Measurements from ENCODE around the gene TSPAN9.

DNA sequence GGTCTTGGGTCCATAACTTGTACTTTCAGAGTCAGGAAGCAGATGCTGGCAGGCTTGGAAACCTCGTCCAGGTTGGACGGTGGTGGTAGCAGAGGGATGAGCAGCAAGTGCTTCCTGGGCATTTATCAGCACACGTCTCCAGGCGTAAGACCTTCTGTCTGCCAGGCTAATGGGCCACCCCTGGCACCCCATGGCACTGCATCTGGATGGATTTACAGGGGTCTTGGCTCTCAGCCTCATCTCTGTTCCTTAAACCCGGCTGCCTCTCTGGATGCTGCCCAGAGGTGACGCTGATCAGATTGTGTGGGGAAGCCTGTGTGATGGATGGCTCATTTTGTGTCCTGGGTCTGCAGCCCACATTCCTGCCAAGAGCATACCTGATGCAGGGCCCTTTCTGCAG is 145.1 kb downstream of the TSPAN9 start:
- no peak for TF ChIP-seq POLR2AphosphoS5 (IDR thresholded peaks at IDR 0.05)
- TF ChIP-seq, protein P1, sequence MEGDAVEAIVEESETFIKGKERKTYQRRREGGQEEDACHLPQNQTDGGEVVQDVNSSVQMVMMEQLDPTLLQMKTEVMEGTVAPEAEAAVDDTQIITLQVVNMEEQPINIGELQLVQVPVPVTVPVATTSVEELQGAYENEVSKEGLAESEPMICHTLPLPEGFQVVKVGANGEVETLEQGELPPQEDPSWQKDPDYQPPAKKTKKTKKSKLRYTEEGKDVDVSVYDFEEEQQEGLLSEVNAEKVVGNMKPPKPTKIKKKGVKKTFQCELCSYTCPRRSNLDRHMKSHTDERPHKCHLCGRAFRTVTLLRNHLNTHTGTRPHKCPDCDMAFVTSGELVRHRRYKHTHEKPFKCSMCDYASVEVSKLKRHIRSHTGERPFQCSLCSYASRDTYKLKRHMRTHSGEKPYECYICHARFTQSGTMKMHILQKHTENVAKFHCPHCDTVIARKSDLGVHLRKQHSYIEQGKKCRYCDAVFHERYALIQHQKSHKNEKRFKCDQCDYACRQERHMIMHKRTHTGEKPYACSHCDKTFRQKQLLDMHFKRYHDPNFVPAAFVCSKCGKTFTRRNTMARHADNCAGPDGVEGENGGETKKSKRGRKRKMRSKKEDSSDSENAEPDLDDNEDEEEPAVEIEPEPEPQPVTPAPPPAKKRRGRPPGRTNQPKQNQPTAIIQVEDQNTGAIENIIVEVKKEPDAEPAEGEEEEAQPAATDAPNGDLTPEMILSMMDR (IDR thresholded peaks at IDR 0.05), result no peak
